Germinal center (tissue), 1 donor: ENCODE results near the gene SHB.

Experiments
- DNase-seq: peaks from one replicate; pipeline ENCODE4 v3.0.0; 2012; ENCODE audit warnings: mixed read lengths, low spot score

SHB gene

GRCh38 chr9:38086496-38086895, 17.5 kb upstream of the SHB start:
- DNase-seq = no peak

- DNase-seq = no peak
Measured at GRCh38 chr9:38085308-38085707, 16.3 kb upstream of the SHB start.

- DNase-seq = no peak
Measured at GRCh38 chr9:38084556-38084880, 15.5 kb upstream of the SHB start.

- DNase-seq = no peak
Measured at GRCh38 chr9:38083858-38084555, 15.0 kb upstream of the SHB start.

- DNase-seq = no peak
Measured at GRCh38 chr9:38082446-38083287, 13.6 kb upstream of the SHB start.

GRCh38 chr9:38081356-38082108, 12.5 kb upstream of the SHB start:
- DNase-seq = no peak

GRCh38 chr9:38079461-38080031, 10.5 kb upstream of the SHB start:
- DNase-seq = no peak

- DNase-seq = no peak
Measured at GRCh38 chr9:38075272-38075671, 6.2 kb upstream of the SHB start.

GRCh38 chr9:38074441-38074961, 5.5 kb upstream of the SHB start:
- no peak for DNase-seq

DNA sequence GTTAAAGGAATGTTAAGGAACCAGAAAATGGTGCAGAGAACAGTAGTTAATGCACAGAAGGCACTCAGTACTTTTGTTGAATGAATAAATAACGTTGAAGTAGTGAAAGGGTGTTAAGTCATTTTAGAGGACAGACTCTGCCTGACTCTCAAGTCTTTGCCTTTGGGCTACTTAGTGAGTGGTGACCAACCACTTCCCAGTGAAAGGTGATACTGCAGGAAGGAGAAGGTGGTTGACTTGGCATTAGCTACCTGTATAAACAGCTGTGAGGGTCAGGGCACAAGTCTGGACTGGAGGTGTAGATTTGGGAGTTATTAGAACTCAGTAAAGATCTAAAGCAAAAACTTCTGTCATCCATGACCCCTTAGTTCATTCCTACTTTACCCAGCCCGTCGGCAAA, 4.9 kb upstream of the SHB start:
- no peak for DNase-seq

DNA sequence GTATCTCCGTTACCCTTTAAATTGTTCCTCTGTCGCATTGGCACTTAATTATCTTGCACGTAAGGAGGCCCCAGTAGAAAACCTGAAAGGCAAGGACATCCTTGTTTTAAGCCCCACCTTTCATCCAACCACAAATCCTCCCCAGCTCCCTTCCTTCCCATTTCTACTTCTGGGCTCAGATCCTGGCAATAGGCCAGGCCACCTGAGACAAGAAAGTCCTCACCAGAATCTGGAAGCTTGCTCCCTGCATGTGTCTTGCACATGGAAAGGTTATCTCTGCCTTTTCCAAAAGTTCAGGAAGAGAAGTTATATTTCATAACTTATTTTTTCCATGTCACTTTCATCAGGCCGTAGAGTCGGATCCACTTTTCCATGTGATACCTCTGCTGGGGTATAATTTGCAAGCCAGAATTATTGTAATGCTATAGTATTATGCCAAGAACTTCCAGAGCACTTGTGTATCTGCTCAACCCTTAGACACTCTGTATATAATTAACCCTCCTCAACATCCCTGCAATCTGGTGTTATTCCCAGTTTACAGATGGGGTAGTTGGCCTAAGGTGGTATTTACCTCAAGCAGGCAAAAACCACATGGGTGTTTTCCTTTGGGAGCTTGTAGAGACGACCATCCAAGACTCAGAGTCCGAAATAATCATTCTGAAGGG, 2.6 kb upstream of the SHB start:
- DNase-seq = no peak

- DNase-seq = no peak
Measured at GRCh38 chr9:38067859-38068681, 957 bp downstream of the SHB start.

GRCh38 chr9:38066914-38067858, 1.8 kb downstream of the SHB start:
- no peak for DNase-seq

DNA sequence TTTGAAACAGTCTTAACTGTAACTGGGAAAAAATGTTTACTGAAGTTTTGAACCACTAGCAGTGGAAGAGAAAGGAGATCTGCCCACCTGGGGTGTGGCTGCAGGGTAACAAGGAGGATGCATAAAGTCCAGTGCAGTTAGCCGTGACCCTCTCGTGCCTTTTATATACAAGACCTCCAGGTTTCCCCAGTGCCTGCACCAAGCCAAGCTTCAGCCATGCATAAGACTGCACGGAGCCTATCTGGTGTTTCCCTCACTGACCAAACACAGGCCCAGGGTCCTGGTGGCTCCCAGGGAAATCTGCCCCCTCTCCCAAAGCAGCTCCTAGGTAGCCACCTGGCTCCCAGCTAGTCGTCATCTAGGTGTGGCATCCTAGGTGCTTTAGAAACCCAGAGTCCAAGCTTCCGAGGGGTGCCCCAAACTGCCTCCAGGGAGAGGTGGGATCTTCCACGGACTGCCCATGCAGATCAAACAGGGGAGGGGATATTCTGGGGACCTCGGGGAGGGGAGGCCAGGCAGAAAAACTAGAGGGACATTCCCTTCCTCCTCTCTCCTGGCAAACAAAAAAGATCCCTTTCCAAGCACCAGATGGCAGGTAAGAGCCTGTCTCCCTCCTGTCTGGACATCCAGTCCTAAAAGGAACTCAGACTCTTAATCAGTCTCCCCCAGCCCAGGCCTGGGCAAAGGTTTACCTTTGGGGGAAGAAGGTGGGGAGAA, 2.7 kb downstream of the SHB start:
- DNase-seq = no peak

GRCh38 chr9:38065369-38066075, 3.5 kb downstream of the SHB start:
- DNase-seq = no peak

GRCh38 chr9:38064842-38065368, 4.1 kb downstream of the SHB start:
- no peak for DNase-seq

- DNase-seq = no peak
Measured at GRCh38 chr9:38063363-38063707, 5.7 kb downstream of the SHB start.
